ENCODE results near the gene PITPNM1.
A peak's percentile ranks its signal among the peaks of the same experiment; 100 is the strongest.

The PITPNM1 gene

GRCh38 chr11:67544616-67545242 is 39.6 kb upstream of the PITPNM1 start:
- H3K27ac ChIP-seq (ENCODE audit: poor library complexity, severe bottlenecking): no peak overlapping the region
- no peaks in the 10 kb centered on the region for H3K27me3 ChIP-seq (ENCODE audit: insufficient read depth, poor library complexity, severe bottlenecking)
- TF ChIP-seq, protein P1, sequence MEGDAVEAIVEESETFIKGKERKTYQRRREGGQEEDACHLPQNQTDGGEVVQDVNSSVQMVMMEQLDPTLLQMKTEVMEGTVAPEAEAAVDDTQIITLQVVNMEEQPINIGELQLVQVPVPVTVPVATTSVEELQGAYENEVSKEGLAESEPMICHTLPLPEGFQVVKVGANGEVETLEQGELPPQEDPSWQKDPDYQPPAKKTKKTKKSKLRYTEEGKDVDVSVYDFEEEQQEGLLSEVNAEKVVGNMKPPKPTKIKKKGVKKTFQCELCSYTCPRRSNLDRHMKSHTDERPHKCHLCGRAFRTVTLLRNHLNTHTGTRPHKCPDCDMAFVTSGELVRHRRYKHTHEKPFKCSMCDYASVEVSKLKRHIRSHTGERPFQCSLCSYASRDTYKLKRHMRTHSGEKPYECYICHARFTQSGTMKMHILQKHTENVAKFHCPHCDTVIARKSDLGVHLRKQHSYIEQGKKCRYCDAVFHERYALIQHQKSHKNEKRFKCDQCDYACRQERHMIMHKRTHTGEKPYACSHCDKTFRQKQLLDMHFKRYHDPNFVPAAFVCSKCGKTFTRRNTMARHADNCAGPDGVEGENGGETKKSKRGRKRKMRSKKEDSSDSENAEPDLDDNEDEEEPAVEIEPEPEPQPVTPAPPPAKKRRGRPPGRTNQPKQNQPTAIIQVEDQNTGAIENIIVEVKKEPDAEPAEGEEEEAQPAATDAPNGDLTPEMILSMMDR (IDR thresholded peaks at IDR 0.05; ENCODE audit: poor library complexity, severe bottlenecking): no peak
- no peak for DNase-seq (ENCODE audit: low spot score)
- no peaks in the 10 kb centered on the region for H3K36me3 ChIP-seq (ENCODE audit: low read depth)
- H3K9me3 ChIP-seq (ENCODE audit: severe bottlenecking): no peaks in the 10 kb centered on the region
- no peaks in the 10 kb centered on the region for H3K4me1 ChIP-seq (ENCODE audit: insufficient read depth, poor library complexity, severe bottlenecking)
- ATAC-seq (ENCODE audit: low read depth): peak; percentile 60; the same call in 2 of the 3 replicates
- H3K4me3 ChIP-seq (ENCODE audit: severe bottlenecking): no peak overlapping the region

GRCh38 chr11:67543585-67543984 is 38.4 kb upstream of the PITPNM1 start:
- no peaks in the 10 kb centered on the region for H3K36me3 ChIP-seq (ENCODE audit: low read depth)
- H3K4me1 ChIP-seq (ENCODE audit: insufficient read depth, poor library complexity, severe bottlenecking): no peaks in the 10 kb centered on the region
- H3K27ac ChIP-seq (ENCODE audit: poor library complexity, severe bottlenecking): no peak overlapping the region
- no peaks in the 10 kb centered on the region for H3K27me3 ChIP-seq (ENCODE audit: insufficient read depth, poor library complexity, severe bottlenecking)
- TF ChIP-seq, protein P1 (IDR thresholded peaks at IDR 0.05; ENCODE audit: poor library complexity, severe bottlenecking): no peak
- ATAC-seq (ENCODE audit: low read depth) (no peak), DNase-seq (ENCODE audit: low spot score) (no peak)
- no peaks in the 10 kb centered on the region for H3K9me3 ChIP-seq (ENCODE audit: severe bottlenecking)
- H3K4me3 ChIP-seq (ENCODE audit: severe bottlenecking): no peak overlapping the region

GRCh38 chr11:67542971-67543370 is 37.8 kb upstream of the PITPNM1 start:
- no peak overlapping the region for H3K4me3 ChIP-seq (ENCODE audit: severe bottlenecking)
- no peaks in the 10 kb centered on the region for H3K4me1 ChIP-seq (ENCODE audit: insufficient read depth, poor library complexity, severe bottlenecking)
- H3K27ac ChIP-seq (ENCODE audit: poor library complexity, severe bottlenecking): no peak overlapping the region
- H3K9me3 ChIP-seq (ENCODE audit: severe bottlenecking): no peaks in the 10 kb centered on the region
- TF ChIP-seq, protein P1 (IDR thresholded peaks at IDR 0.05; ENCODE audit: poor library complexity, severe bottlenecking): no peak
- H3K36me3 ChIP-seq (ENCODE audit: low read depth): no peaks in the 10 kb centered on the region
- ATAC-seq (ENCODE audit: low read depth) (no peak), DNase-seq (ENCODE audit: low spot score) (no peak)
- H3K27me3 ChIP-seq (ENCODE audit: insufficient read depth, poor library complexity, severe bottlenecking): no peaks in the 10 kb centered on the region

GRCh38 chr11:67542169-67542568 is 37.0 kb upstream of the PITPNM1 start:
- Histone ChIP-seq H3K27me3 (ENCODE audit: insufficient read depth, poor library complexity, severe bottlenecking) (no peaks in the 10 kb centered on the region), H3K9me3 (ENCODE audit: severe bottlenecking) (no peaks in the 10 kb centered on the region), H3K4me1 (ENCODE audit: insufficient read depth, poor library complexity, severe bottlenecking) (no peaks in the 10 kb centered on the region), H3K36me3 (ENCODE audit: low read depth) (no peaks in the 10 kb centered on the region), H3K27ac (ENCODE audit: poor library complexity, severe bottlenecking) (no peak overlapping the region), H3K4me3 (ENCODE audit: severe bottlenecking) (no peak overlapping the region)
- DNase-seq (ENCODE audit: low spot score) (no peak), ATAC-seq (ENCODE audit: low read depth) (no peak)
- TF ChIP-seq, protein P1 (IDR thresholded peaks at IDR 0.05; ENCODE audit: poor library complexity, severe bottlenecking): no peak

DNA sequence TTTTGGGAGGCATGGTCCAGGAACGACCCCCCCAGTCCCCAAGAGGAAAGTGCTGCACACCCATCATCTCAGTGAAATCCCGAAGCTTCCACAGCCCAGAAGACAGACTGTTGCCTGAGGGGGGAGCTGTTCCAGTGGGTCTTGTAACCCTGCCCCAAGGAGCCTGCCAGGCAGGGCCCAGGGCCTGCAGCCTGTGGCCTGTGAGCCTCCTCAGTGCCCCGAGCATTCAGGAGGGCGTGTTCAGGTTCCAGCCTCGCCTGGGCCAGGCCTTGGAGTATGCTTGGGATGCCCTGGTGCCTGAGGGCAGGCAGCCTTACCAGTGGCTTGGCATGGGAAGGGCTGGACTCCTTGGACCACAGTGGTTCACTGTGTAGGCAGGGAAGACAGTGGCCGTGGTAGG is 36.0 kb upstream of the PITPNM1 start:
- H3K27me3 ChIP-seq (ENCODE audit: insufficient read depth, poor library complexity, severe bottlenecking): no peaks in the 10 kb centered on the region
- ATAC-seq (ENCODE audit: low read depth) (no peak), DNase-seq (ENCODE audit: low spot score) (no peak)
- H3K36me3 ChIP-seq (ENCODE audit: low read depth): no peaks in the 10 kb centered on the region
- no peaks in the 10 kb centered on the region for H3K4me1 ChIP-seq (ENCODE audit: insufficient read depth, poor library complexity, severe bottlenecking)
- TF ChIP-seq, protein P1 (IDR thresholded peaks at IDR 0.05; ENCODE audit: poor library complexity, severe bottlenecking): no peak
- no peak overlapping the region for H3K27ac ChIP-seq (ENCODE audit: poor library complexity, severe bottlenecking)
- no peaks in the 10 kb centered on the region for H3K9me3 ChIP-seq (ENCODE audit: severe bottlenecking)
- H3K4me3 ChIP-seq (ENCODE audit: severe bottlenecking): no peak overlapping the region

Measured in RWPE2 (cell line).